CD4-positive, alpha-beta T cell (primary cell): ENCODE measurements around the gene GOLGA1. TPM values are rescaled to one million over a fixed set of nuclear protein-coding genes. Genes with fewer than 3 reads are reported as not detected.

Source experiments
- ATAC-seq: fragments of 200-7000 bp; cut with Tn5 transposase; one replicate; pipeline ENCODE4 v1.10.0; 2022; ENCODE audit warnings: mild to moderate bottlenecking; ENCODE audit not compliant: poor library complexity
- CTCF ChIA-PET: fragments of 350-600 bp; sonication (Branson Sonifier 250); formaldehyde crosslinking; loops from one replicate; lab custom pipeline; 2021; ENCODE audit warnings: antibody characterized with exemption, inconsistent platforms; lab: Charles Lee
- POLR2A ChIA-PET: fragments of 350-600 bp; sonication (Branson Sonifier 250); formaldehyde crosslinking; loops from one replicate; lab custom pipeline; 2021; ENCODE audit warnings: antibody characterized with exemption, inconsistent platforms; lab: Charles Lee
- DNase-seq, 14 experiments: peaks; one replicate each; pipeline ENCODE4 v3.0.0-alpha.2; 2013 to 2020; ENCODE audit warnings: mixed read lengths in 2 of 14
- H3K27ac ChIP-seq, 2 donors: one replicate each; pipeline versions ENCODE4 v1.5.1 to v1.7.0; 2013; ENCODE audit warnings: low read length in 2 of 2, low read depth in 1 of 2, mild to moderate bottlenecking in 1 of 2
- H3K27me3 ChIP-seq, 2 experiments: 1 replicate in 1 of 2; 2 replicates in 1 of 2; pipeline versions ENCODE4 v1.6.1 to v1.7.0; 2013; ENCODE audit warnings: low read length in 2 of 2, control low read depth in 1 of 2, mild to moderate bottlenecking in 1 of 2, moderate library complexity in 1 of 2; ENCODE audit not compliant: insufficient read depth in 2 of 2, control insufficient read depth in 1 of 2
- H3K36me3 ChIP-seq: one replicate; pipeline ENCODE4 v1.6.1; 2013; ENCODE audit warnings: low read length, control low read depth; ENCODE audit not compliant: insufficient read depth
- H3K4me1 ChIP-seq: one replicate; pipeline ENCODE4 v1.6.1; 2013; ENCODE audit warnings: low read length, control low read depth; ENCODE audit not compliant: insufficient read depth
- H3K4me3 ChIP-seq: one replicate; pipeline ENCODE4 v1.5.1; 2013; ENCODE audit warnings: mild to moderate bottlenecking, low read length, moderate library complexity
- H3K9me3 ChIP-seq, 2 experiments: 1 replicate in 1 of 2; 2 replicates in 1 of 2; pipeline versions ENCODE4 v1.6.1 to v1.7.0; 2013; ENCODE audit warnings: low read length in 2 of 2, mild to moderate bottlenecking in 2 of 2, control low read depth in 1 of 2, moderate library complexity in 1 of 2; ENCODE audit not compliant: control insufficient read depth in 1 of 2, insufficient read depth in 1 of 2
- H3K27ac Mint-ChIP-seq: one replicate; pipeline ENCODE4 v1.8.0; 2020; ENCODE audit warnings: mixed read lengths
- H3K27me3 Mint-ChIP-seq: one replicate; pipeline ENCODE4 v1.8.0; 2021; ENCODE audit warnings: mixed read lengths
- H3K36me3 Mint-ChIP-seq: one replicate; pipeline ENCODE4 v1.8.0; 2021; ENCODE audit warnings: low read depth, mixed read lengths
- H3K4me1 Mint-ChIP-seq: one replicate; pipeline ENCODE4 v1.8.0; 2021; ENCODE audit warnings: low read depth, mixed read lengths
- H3K4me3 Mint-ChIP-seq: one replicate; pipeline ENCODE4 v1.8.0; 2020; ENCODE audit warnings: mild to moderate bottlenecking, mixed read lengths
- H3K9me3 Mint-ChIP-seq: one replicate; pipeline ENCODE4 v1.8.0; 2020; ENCODE audit warnings: mixed read lengths
- CTCF ChIP-seq: fragments of 200-600 bp; IDR thresholded peaks from one replicate; pipeline ENCODE4 v1.8.0; 2022; ENCODE audit warnings: antibody characterized with exemption, mild to moderate bottlenecking
- intact Hi-C, 2 experiments: fragments of 100-400 bp; cut with DNase I in 1 of 2; cut with micrococcal nuclease in 1 of 2; formaldehyde crosslinking; loops; one replicate each; pipeline versions ENCODE4 v1.15.1 to v1.9.0; 2023 to 2025; cut with DNase I, micrococcal nuclease
- total RNA-seq, 174 experiments: library from RNA in 2 of 174; stranded (reverse) in 2 of 174; gene quantifications; one replicate each; pipeline ENCODE4 v1.2.3 and lab custom pipeline; 2021 to 2026

Gene GOLGA1
- total RNA-seq, 2 experiments from 2014 or later = 12.9 to 22.2 TPM

GRCh38 chr9:124869986-124870560 lies 70.8 kb downstream of the GOLGA1 start:
- H3K27me3 ChIP-seq = no peaks in the 10 kb centered on the region
- H3K36me3 ChIP-seq = peaks cover 33% of the 10 kb centered on the region
- intact Hi-C loops = loop anchor here (2.0 to 10.0 kb wide), 8 partner anchors 71 to 837 kb away; partner anchors contain the start of genes HSPA5 (in 2 of the 2), GOLGA1 (in 1 of the 2), MAPKAP1 (in 1 of the 2) and PSMB7 (in 1 of the 2)
- H3K36me3 Mint-ChIP-seq = peaks cover 50% of the 10 kb centered on the region
- no peaks in the 10 kb centered on the region for H3K27me3 Mint-ChIP-seq
- H3K9me3 ChIP-seq = no peaks in the 10 kb centered on the region
- no peak for TF ChIP-seq CTCF
- CTCF ChIA-PET = interaction anchor here (1.1 to 3.6 kb wide), 4 partner anchors 9 to 98 kb away, joined by 3 to 21 read pairs (median 6); partner anchors contain the start of genes ARPC5L, RPL35 and WDR38
- peak overlapping the region; percentile 92 for H3K27ac Mint-ChIP-seq
- H3K27ac ChIP-seq = peak overlapping the region; percentile 87 to 96
- ATAC-seq (peak; percentile 47), DNase-seq (peak; percentile 51 to 93 (median 72))
- peaks cover 54% of the 10 kb centered on the region for H3K4me1 Mint-ChIP-seq
- peak overlapping the region; percentile 84 for H3K4me3 ChIP-seq
- no peaks in the 10 kb centered on the region for H3K9me3 Mint-ChIP-seq
- H3K4me1 ChIP-seq = peaks cover 71% of the 10 kb centered on the region
- POLR2A ChIA-PET = interaction anchor here (0.5 to 1.8 kb wide), 7 partner anchors 9 to 451 kb away, joined by 3 to 21 read pairs (median 4); partner anchors contain the start of genes ARPC5L, HSPA5, NR6A1 and RPL35
- peak overlapping the region; percentile 92 for H3K4me3 Mint-ChIP-seq

DNA sequence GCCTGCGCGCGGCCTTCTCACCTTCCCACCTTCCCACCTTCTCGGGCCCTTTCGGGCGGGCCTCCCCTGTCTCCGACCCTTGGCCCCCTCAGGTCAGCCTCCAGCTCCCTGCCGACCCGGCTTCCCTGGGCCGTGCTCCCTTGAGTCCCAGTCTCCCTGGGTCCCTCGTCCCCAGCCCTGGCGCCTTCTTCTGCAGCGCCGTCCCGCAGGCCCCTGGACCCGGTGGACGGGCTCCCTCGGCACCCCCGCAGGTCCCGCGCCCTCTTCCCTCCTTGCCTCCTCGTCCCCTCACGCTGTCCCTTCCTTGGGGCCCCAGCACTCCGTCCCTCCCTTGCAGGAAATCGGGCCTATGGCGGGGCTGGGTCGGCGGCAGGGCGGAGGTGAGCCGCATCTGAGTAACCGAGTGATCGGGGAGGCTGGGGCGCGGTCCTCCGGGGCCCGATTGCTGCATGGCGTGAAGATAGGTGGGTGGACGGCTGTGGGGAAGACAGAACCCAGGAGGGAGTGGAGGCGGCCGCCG lies 71.4 kb downstream of the GOLGA1 start:
- Mint-ChIP-seq H3K36me3 (peaks cover 45% of the 10 kb centered on the region), H3K9me3 (no peaks in the 10 kb centered on the region), H3K4me3 (peak overlapping the region; percentile 92), H3K4me1 (peaks cover 54% of the 10 kb centered on the region), H3K27me3 (no peaks in the 10 kb centered on the region), H3K27ac (peak overlapping the region; percentile 92)
- Histone ChIP-seq H3K27me3 (no peaks in the 10 kb centered on the region), H3K27ac (peak overlapping the region; percentile 87 to 96), H3K36me3 (peaks cover 28% of the 10 kb centered on the region), H3K4me3 (peak overlapping the region; percentile 84), H3K9me3 (no peaks in the 10 kb centered on the region), H3K4me1 (peaks cover 66% of the 10 kb centered on the region)
- DNase-seq = peak in 12 of 14 experiments; percentile 16 to 61 (median 38)
- ChIA-PET CTCF (interaction anchor here (1.3 to 3.6 kb wide), 3 partner anchors 8 to 24 kb away, joined by 6 to 21 read pairs (median 6); partner anchors contain the start of genes ARPC5L, RPL35 and WDR38), POLR2A (interaction anchor here (0.5 to 1.8 kb wide), 9 partner anchors 8 to 451 kb away, joined by 3 to 21 read pairs (median 4); partner anchors contain the start of genes ARPC5L, HSPA5, NR6A1 and RPL35)
- intact Hi-C loops = loop anchor here (2.0 to 10.0 kb wide), 8 partner anchors 71 to 838 kb away; partner anchors contain the start of genes HSPA5 (in 2 of the 2), GOLGA1 (in 1 of the 2), MAPKAP1 (in 1 of the 2) and PSMB7 (in 1 of the 2)
- peak; percentile 25 for ATAC-seq
- no peak for TF ChIP-seq CTCF
